Chondrocyte (in vitro differentiated cells): Measurements from ENCODE around the gene AKT3. TPM values are rescaled to one million over a fixed set of nuclear protein-coding genes. Genes with fewer than 3 reads are reported as not detected.
A peak's percentile ranks its signal among the peaks of the same experiment; 100 is the strongest.

ENCODE experiments used
- DNase-seq: peaks from one replicate; pipeline ENCODE4 v3.0.0; 2021; ENCODE audit warnings: mixed read lengths, low spot score
- H3K27ac Mint-ChIP-seq: one replicate; pipeline ENCODE4 v1.8.0; 2021; ENCODE audit warnings: mild to moderate bottlenecking, moderate library complexity, mixed read lengths; ENCODE audit not compliant: unreplicated experiment
- H3K27me3 Mint-ChIP-seq: 2 replicates; pipeline ENCODE4 v1.8.0; 2021; ENCODE audit warnings: low read depth, mixed read lengths
- H3K36me3 Mint-ChIP-seq: 2 replicates; pipeline ENCODE4 v1.8.0; 2021; ENCODE audit warnings: low read depth, mixed read lengths
- H3K4me1 Mint-ChIP-seq: 2 replicates; pipeline ENCODE4 v1.8.0; 2021; ENCODE audit warnings: low read depth, mild to moderate bottlenecking, mixed read lengths
- H3K4me3 Mint-ChIP-seq: one replicate; pipeline ENCODE4 v1.8.0; 2021; ENCODE audit warnings: mild to moderate bottlenecking, moderate library complexity, mixed read lengths; ENCODE audit not compliant: unreplicated experiment
- H3K9me3 Mint-ChIP-seq: 2 replicates; pipeline ENCODE4 v1.8.0; 2021; ENCODE audit warnings: low read depth, mixed read lengths
- total RNA-seq: library from RNA; stranded (reverse); gene quantifications from 3 replicates; pipeline ENCODE4 v1.2.1, GENCODE V29; 2021
- TF ChIP-seq, protein P1 (sequence below): fragments of 200-600 bp; sonication (generic); IDR thresholded peaks from 2 replicates; pipeline ENCODE4 v1.5.0; 2021; ENCODE audit warnings: antibody characterized with exemption, mild to moderate bottlenecking, moderate library complexity

The AKT3 gene
- total RNA-seq, 1 donor from 2014 or later, result 111 TPM

GRCh38 chr1:243497939-243498681, 351.9 kb downstream of the AKT3 start:
- Mint-ChIP-seq H3K4me1 (peaks cover 14% of the 10 kb centered on the region), H3K4me3 (no peak overlapping the region), H3K27ac (no peak overlapping the region), H3K27me3 (no peaks in the 10 kb centered on the region), H3K36me3 (peaks cover 16% of the 10 kb centered on the region), H3K9me3 (no peaks in the 10 kb centered on the region)
- DNase-seq, result no peak
- TF ChIP-seq, protein P1, sequence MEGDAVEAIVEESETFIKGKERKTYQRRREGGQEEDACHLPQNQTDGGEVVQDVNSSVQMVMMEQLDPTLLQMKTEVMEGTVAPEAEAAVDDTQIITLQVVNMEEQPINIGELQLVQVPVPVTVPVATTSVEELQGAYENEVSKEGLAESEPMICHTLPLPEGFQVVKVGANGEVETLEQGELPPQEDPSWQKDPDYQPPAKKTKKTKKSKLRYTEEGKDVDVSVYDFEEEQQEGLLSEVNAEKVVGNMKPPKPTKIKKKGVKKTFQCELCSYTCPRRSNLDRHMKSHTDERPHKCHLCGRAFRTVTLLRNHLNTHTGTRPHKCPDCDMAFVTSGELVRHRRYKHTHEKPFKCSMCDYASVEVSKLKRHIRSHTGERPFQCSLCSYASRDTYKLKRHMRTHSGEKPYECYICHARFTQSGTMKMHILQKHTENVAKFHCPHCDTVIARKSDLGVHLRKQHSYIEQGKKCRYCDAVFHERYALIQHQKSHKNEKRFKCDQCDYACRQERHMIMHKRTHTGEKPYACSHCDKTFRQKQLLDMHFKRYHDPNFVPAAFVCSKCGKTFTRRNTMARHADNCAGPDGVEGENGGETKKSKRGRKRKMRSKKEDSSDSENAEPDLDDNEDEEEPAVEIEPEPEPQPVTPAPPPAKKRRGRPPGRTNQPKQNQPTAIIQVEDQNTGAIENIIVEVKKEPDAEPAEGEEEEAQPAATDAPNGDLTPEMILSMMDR, result no peak

DNA sequence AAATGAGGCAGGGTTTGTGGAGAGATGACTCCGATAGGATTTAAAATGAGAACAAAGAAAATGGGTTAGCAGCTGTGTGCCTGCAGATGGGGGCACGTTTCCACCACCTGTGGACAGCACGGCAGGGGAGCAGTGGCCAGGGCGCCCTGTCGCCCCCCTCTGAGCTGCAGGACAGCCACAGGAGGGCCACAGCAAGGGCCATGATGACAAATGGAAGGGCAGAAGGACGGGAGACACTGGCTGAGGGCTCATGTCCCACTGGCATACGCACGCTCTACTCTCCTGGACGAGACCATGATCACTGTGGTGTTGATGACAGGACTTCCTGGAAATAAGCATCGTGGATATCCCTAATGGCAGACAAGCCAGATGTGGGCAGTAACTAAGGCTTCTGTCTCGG, 353.2 kb downstream of the AKT3 start:
- H3K27me3 Mint-ChIP-seq, result no peaks in the 10 kb centered on the region
- peaks cover 9% of the 10 kb centered on the region for H3K36me3 Mint-ChIP-seq
- TF ChIP-seq, protein P1, result no peak
- DNase-seq, result no peak
- H3K4me3 Mint-ChIP-seq, result no peak overlapping the region
- no peaks in the 10 kb centered on the region for H3K9me3 Mint-ChIP-seq
- no peak overlapping the region for H3K27ac Mint-ChIP-seq
- peaks cover 14% of the 10 kb centered on the region for H3K4me1 Mint-ChIP-seq

GRCh38 chr1:243496187-243496646, 353.8 kb downstream of the AKT3 start:
- Mint-ChIP-seq H3K9me3 (no peaks in the 10 kb centered on the region), H3K27me3 (no peaks in the 10 kb centered on the region), H3K4me3 (no peak overlapping the region), H3K4me1 (peaks cover 13% of the 10 kb centered on the region), H3K27ac (peak overlapping the region; percentile 14), H3K36me3 (peaks cover 9% of the 10 kb centered on the region)
- TF ChIP-seq, protein P1, result no peak
- no peak for DNase-seq

- no peak for DNase-seq
Observed at GRCh38 chr1:243495442-243496186, 354.4 kb downstream of the AKT3 start.

More at GRCh38 chr1:243495442-243496186, 354.4 kb downstream of the AKT3 start:
- TF ChIP-seq, protein P1, result no peak
- Mint-ChIP-seq H3K4me3 (no peak overlapping the region), H3K27ac (no peak overlapping the region), H3K36me3 (peaks cover 9% of the 10 kb centered on the region), H3K4me1 (peaks cover 10% of the 10 kb centered on the region), H3K27me3 (no peaks in the 10 kb centered on the region), H3K9me3 (no peaks in the 10 kb centered on the region)
